H9 (cell line): ENCODE results near the gene WDR37. TPM values are rescaled to one million over a fixed set of nuclear protein-coding genes. Genes with fewer than 3 reads are reported as not detected.
A peak's percentile ranks its signal among the peaks of the same experiment; 100 is the strongest.

Experiments
- DNase-seq: peaks from one replicate; pipeline ENCODE4 v3.0.0-alpha.2; 2017
- H2AFZ ChIP-seq: one replicate; pipeline ENCODE4 v1.6.1; 2013; ENCODE audit warnings: mild to moderate bottlenecking, low read length, control low read depth, moderate library complexity
- H2AK5ac ChIP-seq: 2 replicates; pipeline ENCODE4 v1.6.1; 2013; ENCODE audit warnings: low read length, control low read depth, mixed read lengths; ENCODE audit not compliant: insufficient read length
- H2BK120ac ChIP-seq: one replicate; pipeline ENCODE4 v1.6.1; 2013; ENCODE audit warnings: low read depth, mild to moderate bottlenecking, low read length, control low read depth, inconsistent platforms; ENCODE audit not compliant: poor library complexity, severe bottlenecking
- H2BK12ac ChIP-seq: 2 replicates; pipeline ENCODE4 v1.6.1; 2013; ENCODE audit warnings: low read length, control low read depth, mixed read lengths, low read depth; ENCODE audit not compliant: insufficient read length
- H2BK15ac ChIP-seq: 2 replicates; pipeline ENCODE4 v1.6.1; 2013; ENCODE audit warnings: low read depth, low read length, control low read depth
- H2BK20ac ChIP-seq: one replicate; pipeline ENCODE4 v1.6.1; 2013; ENCODE audit warnings: low read depth, mild to moderate bottlenecking, low read length, control low read depth, inconsistent platforms; ENCODE audit not compliant: poor library complexity, severe bottlenecking
- H2BK5ac ChIP-seq: 2 replicates; pipeline ENCODE4 v1.6.1; 2013; ENCODE audit warnings: low read length, control low read depth, mixed read lengths; ENCODE audit not compliant: insufficient read length
- H3K14ac ChIP-seq: 2 replicates; pipeline ENCODE4 v1.6.1; 2013; ENCODE audit warnings: low read length, control low read depth; ENCODE audit not compliant: insufficient read depth
- H3K18ac ChIP-seq: 2 replicates; pipeline ENCODE4 v1.6.1; 2013; ENCODE audit warnings: low read depth, mild to moderate bottlenecking, mixed read lengths, low read length, control low read depth; ENCODE audit not compliant: insufficient read length
- H3K23ac ChIP-seq: 2 replicates; pipeline ENCODE4 v1.6.1; 2013; ENCODE audit warnings: low read length, control low read depth, mixed read lengths, low read depth; ENCODE audit not compliant: insufficient read length
- H3K23me2 ChIP-seq: 2 replicates; pipeline ENCODE4 v1.6.1; 2013; ENCODE audit warnings: low read depth, mild to moderate bottlenecking, mixed read lengths, low read length, control low read depth; ENCODE audit not compliant: insufficient read length, poor library complexity, severe bottlenecking
- H3K27ac ChIP-seq: 2 replicates; pipeline ENCODE4 v1.5.1; 2013; ENCODE audit warnings: low read length, control low read depth, mixed read lengths, low read depth; ENCODE audit not compliant: insufficient read length
- H3K27me3 ChIP-seq: 2 replicates; pipeline ENCODE4 v1.6.1; 2013; ENCODE audit warnings: low read length, control low read depth, inconsistent platforms; ENCODE audit not compliant: insufficient read depth
- H3K4ac ChIP-seq: 2 replicates; pipeline ENCODE4 v1.6.1; 2013; ENCODE audit warnings: low read depth, mild to moderate bottlenecking, control low read depth, inconsistent platforms, low read length, moderate library complexity
- H3K4me1 ChIP-seq: 2 replicates; pipeline ENCODE4 v1.6.1; 2013; ENCODE audit warnings: low read length, control low read depth, inconsistent platforms; ENCODE audit not compliant: insufficient read depth
- H3K4me2 ChIP-seq: 2 replicates; pipeline ENCODE4 v1.6.1; 2013; ENCODE audit warnings: low read length, control low read depth, mixed read lengths; ENCODE audit not compliant: insufficient read length, insufficient read depth
- H3K56ac ChIP-seq: 2 replicates; pipeline ENCODE4 v1.6.1; 2013; ENCODE audit warnings: low read depth, mild to moderate bottlenecking, mixed read lengths, low read length, control low read depth; ENCODE audit not compliant: insufficient read length
- H3K79me1 ChIP-seq: 2 replicates; pipeline ENCODE4 v1.6.1; 2013; ENCODE audit warnings: low read depth, mild to moderate bottlenecking, moderate library complexity, low read length, control low read depth, inconsistent platforms; ENCODE audit not compliant: insufficient read depth, poor library complexity, severe bottlenecking
- H3K79me2 ChIP-seq: 2 replicates; pipeline ENCODE4 v1.6.1; 2013; ENCODE audit warnings: low read length, control low read depth, inconsistent platforms; ENCODE audit not compliant: insufficient read depth
- H3K9ac ChIP-seq: 2 replicates; pipeline ENCODE4 v1.6.1; 2013; ENCODE audit warnings: low read length, control low read depth, mixed read lengths; ENCODE audit not compliant: insufficient read length; ENCODE audit errors: extremely low read depth
- H3K9me3 ChIP-seq: one replicate; pipeline ENCODE4 v1.6.1; 2013; ENCODE audit warnings: low read depth, low read length, inconsistent platforms; ENCODE audit not compliant: control insufficient read depth
- H3T11ph ChIP-seq: one replicate; pipeline ENCODE4 v1.6.1; 2013; ENCODE audit warnings: mild to moderate bottlenecking, low read length, control low read depth, inconsistent platforms
- H4K20me1 ChIP-seq: one replicate; pipeline ENCODE4 v1.6.1; 2013; ENCODE audit not compliant: control insufficient read depth, insufficient read length, insufficient read depth
- H4K5ac ChIP-seq: 2 replicates; pipeline ENCODE4 v1.6.1; 2013; ENCODE audit warnings: low read depth, mild to moderate bottlenecking, mixed read lengths, low read length, control low read depth; ENCODE audit not compliant: insufficient read length
- H4K8ac ChIP-seq: replicated peaks from 2 replicates; pipeline ENCODE4 v1.6.1; 2013; ENCODE audit warnings: low read length, control low read depth, mixed read lengths, low read depth; ENCODE audit not compliant: insufficient read length
- H4K91ac ChIP-seq: 2 replicates; pipeline ENCODE4 v1.6.1; 2013; ENCODE audit warnings: low read depth, mild to moderate bottlenecking, moderate library complexity, mixed read lengths, low read length, control low read depth; ENCODE audit not compliant: insufficient read length
- H3K27ac Mint-ChIP-seq, 3 experiments: 2 replicates in 2 of 3; 3 replicates in 1 of 3; pipeline ENCODE4 v1.8.0; 2020 to 2021; ENCODE audit warnings: mixed read lengths in 3 of 3, mild to moderate bottlenecking in 1 of 3, moderate library complexity in 1 of 3
- H3K27me3 Mint-ChIP-seq: 2 replicates; pipeline ENCODE4 v1.8.0; 2021; ENCODE audit warnings: low read depth, mild to moderate bottlenecking, moderate library complexity, mixed read lengths
- H3K36me3 Mint-ChIP-seq, 3 experiments: 2 replicates in 2 of 3; 3 replicates in 1 of 3; pipeline ENCODE4 v1.8.0; 2020 to 2021; ENCODE audit warnings: low read depth in 3 of 3, mixed read lengths in 3 of 3; ENCODE audit not compliant: insufficient read depth in 1 of 3
- H3K4me1 Mint-ChIP-seq, 2 experiments: 2 replicates each; pipeline ENCODE4 v1.8.0; 2020; ENCODE audit warnings: mixed read lengths in 2 of 2
- H3K4me3 Mint-ChIP-seq, 2 experiments: 2 replicates in 1 of 2; 3 replicates in 1 of 2; pipeline ENCODE4 v1.8.0; 2020 to 2021; ENCODE audit warnings: mild to moderate bottlenecking in 2 of 2, mixed read lengths in 2 of 2, moderate library complexity in 1 of 2
- H3K9me3 Mint-ChIP-seq, 2 experiments: 2 replicates in 1 of 2; 3 replicates in 1 of 2; pipeline ENCODE4 v1.8.0; 2020; ENCODE audit warnings: mild to moderate bottlenecking in 2 of 2, mixed read lengths in 2 of 2, moderate library complexity in 1 of 2
- CTCF ChIP-seq: fragments of 200-600 bp; sonication (generic); conservative IDR thresholded peaks from 3 replicates; pipeline ENCODE4 v1.8.0; 2021; ENCODE audit warnings: antibody characterized with exemption, mild to moderate bottlenecking
- WGBS: extraction: QIAGEN DNeasy Blood & Tissue Kit; methylation state at CpG from one replicate; pipeline ENCODE4 v1.1.7; 2013; ENCODE audit warnings: missing lambda C conversion rate, low lambda C conversion rate, mixed read lengths; ENCODE audit not compliant: insufficient read length; ENCODE audit errors: extremely low coverage; 5-methylcytosine and 5-hydroxymethylcytosine counted together
- total RNA-seq: library from RNA; stranded (reverse); gene quantifications from 2 replicates; pipeline ENCODE4 v1.2.1, GENCODE V29; 2021

WDR37 gene
- total RNA-seq, 1 experiment from 2014 or later = 13.1 TPM

- 0 out of 2 replicates have a peak, but pooled peaks cover 2% of the 10 kb centered on the region for H3K4me1 ChIP-seq
- no peak overlapping the region for H2BK12ac ChIP-seq
- H3K27me3 ChIP-seq = no peaks in the 10 kb centered on the region
- WGBS = no CpG with 5 or more reads among the region's 10 CpGs
- H3K9me3 ChIP-seq = no peaks in the 10 kb centered on the region
- H3K23ac ChIP-seq = no peak overlapping the region
- H4K91ac ChIP-seq = no peak overlapping the region
- H3K79me2 ChIP-seq = no peaks in the 10 kb centered on the region
- no peak overlapping the region for H3K56ac ChIP-seq
- no peak overlapping the region for H4K5ac ChIP-seq
- no peak overlapping the region for H2BK20ac ChIP-seq
- no peak for DNase-seq
- Mint-ChIP-seq H3K4me3 (no peak overlapping the region), H3K27me3 (no peaks in the 10 kb centered on the region), H3K27ac (peak overlapping the region in 2 of 3 experiments; percentile 9 to 86; a peak in 3 of 7 replicates), H3K9me3 (no peaks in the 10 kb centered on the region; a peak in 1 of 5 replicates), H3K36me3 (peaks cover 13 to 46% (median 45%) of the 10 kb centered on the region in 3 experiments), H3K4me1 (peaks cover 14 to 15% of the 10 kb centered on the region in 2 experiments)
- no peak overlapping the region for H2AK5ac ChIP-seq
- no peak overlapping the region for H2BK5ac ChIP-seq
- H3K4me2 ChIP-seq = no peak overlapping the region
- no peak overlapping the region for H3K18ac ChIP-seq
- no peak overlapping the region for H3K4ac ChIP-seq
- H3K9ac ChIP-seq = no peak overlapping the region
- no peaks in the 10 kb centered on the region for H4K20me1 ChIP-seq
- H2BK120ac ChIP-seq = no peak overlapping the region
- no peaks in the 10 kb centered on the region for H3K79me1 ChIP-seq
- H3K23me2 ChIP-seq = no peaks in the 10 kb centered on the region
- H2AFZ ChIP-seq = no peak overlapping the region
- H3K14ac ChIP-seq = no peak overlapping the region
- no peak overlapping the region for H2BK15ac ChIP-seq
- H3T11ph ChIP-seq = no peak overlapping the region
- H4K8ac ChIP-seq = no peak overlapping the region
- H3K27ac ChIP-seq = no peak overlapping the region
- no peak for TF ChIP-seq CTCF
Measured at GRCh38 chr10:1116696-1117280, 60.6 kb downstream of the WDR37 start.
